ENCODE data around the gene MTHFR.
"Not testable (repeated sequence)": the region's sequence is repeated elsewhere in the genome, so short reads cannot be mapped to it uniquely, and the experiment has no call there.

Gene MTHFR

GRCh38 chr1:11831945-11832725 lies 26.4 kb upstream of the MTHFR start:
- no peak for DNase-seq

- no peak for DNase-seq
Measured at GRCh38 chr1:11828511-11828910, 22.7 kb upstream of the MTHFR start.

GRCh38 chr1:11826946-11827345 lies 21.2 kb upstream of the MTHFR start:
- no peak for DNase-seq

GRCh38 chr1:11825131-11825530 lies 19.4 kb upstream of the MTHFR start:
- DNase-seq, result no peak

- DNase-seq, result no peak
Measured at GRCh38 chr1:11823366-11824137, 17.8 kb upstream of the MTHFR start.

- no peak for DNase-seq
Measured at GRCh38 chr1:11822091-11822490, 16.3 kb upstream of the MTHFR start.

- no peak for DNase-seq
Measured at GRCh38 chr1:11817192-11817591, 11.4 kb upstream of the MTHFR start.

- DNase-seq, result no peak
Measured at GRCh38 chr1:11813021-11813420, 7.3 kb upstream of the MTHFR start.

- no peak for DNase-seq
Measured at GRCh38 chr1:11807133-11807532, 1.4 kb upstream of the MTHFR start.

- peak; percentile 44 for DNase-seq
Measured at GRCh38 chr1:11806307-11806936, 658 bp upstream of the MTHFR start.

- peak; percentile 40 for DNase-seq
Measured at GRCh38 chr1:11804666-11805421, 920 bp downstream of the MTHFR start.

- DNase-seq, result not testable (repeated sequence)
Measured at GRCh38 chr1:11803924-11804665, 1.7 kb downstream of the MTHFR start.

GRCh38 chr1:11802973-11803885 lies 2.5 kb downstream of the MTHFR start:
- peak; percentile 97 for DNase-seq

GRCh38 chr1:11802616-11802972 lies 3.2 kb downstream of the MTHFR start:
- no peak for DNase-seq

- DNase-seq, result no peak
Measured at GRCh38 chr1:11800756-11801433, 4.9 kb downstream of the MTHFR start.

GRCh38 chr1:11800391-11800755 lies 5.4 kb downstream of the MTHFR start:
- no peak for DNase-seq

- no peak for DNase-seq
Measured at GRCh38 chr1:11799896-11800295, 5.9 kb downstream of the MTHFR start.

GRCh38 chr1:11799099-11799498 lies 6.7 kb downstream of the MTHFR start:
- no peak for DNase-seq

- DNase-seq, result peak; percentile 25
Measured at GRCh38 chr1:11797525-11798216, 8.1 kb downstream of the MTHFR start.

Data from HCEC 1CT (cell line).